T follicular helper cell (primary cell): ENCODE data around the gene ZHX3.
A peak's percentile ranks its signal among the peaks of the same experiment; 100 is the strongest.

Source experiments
- DNase-seq: peaks from one replicate; pipeline ENCODE4 v3.0.0-alpha.2; 2020; ENCODE audit warnings: low read depth

The ZHX3 gene

DNA sequence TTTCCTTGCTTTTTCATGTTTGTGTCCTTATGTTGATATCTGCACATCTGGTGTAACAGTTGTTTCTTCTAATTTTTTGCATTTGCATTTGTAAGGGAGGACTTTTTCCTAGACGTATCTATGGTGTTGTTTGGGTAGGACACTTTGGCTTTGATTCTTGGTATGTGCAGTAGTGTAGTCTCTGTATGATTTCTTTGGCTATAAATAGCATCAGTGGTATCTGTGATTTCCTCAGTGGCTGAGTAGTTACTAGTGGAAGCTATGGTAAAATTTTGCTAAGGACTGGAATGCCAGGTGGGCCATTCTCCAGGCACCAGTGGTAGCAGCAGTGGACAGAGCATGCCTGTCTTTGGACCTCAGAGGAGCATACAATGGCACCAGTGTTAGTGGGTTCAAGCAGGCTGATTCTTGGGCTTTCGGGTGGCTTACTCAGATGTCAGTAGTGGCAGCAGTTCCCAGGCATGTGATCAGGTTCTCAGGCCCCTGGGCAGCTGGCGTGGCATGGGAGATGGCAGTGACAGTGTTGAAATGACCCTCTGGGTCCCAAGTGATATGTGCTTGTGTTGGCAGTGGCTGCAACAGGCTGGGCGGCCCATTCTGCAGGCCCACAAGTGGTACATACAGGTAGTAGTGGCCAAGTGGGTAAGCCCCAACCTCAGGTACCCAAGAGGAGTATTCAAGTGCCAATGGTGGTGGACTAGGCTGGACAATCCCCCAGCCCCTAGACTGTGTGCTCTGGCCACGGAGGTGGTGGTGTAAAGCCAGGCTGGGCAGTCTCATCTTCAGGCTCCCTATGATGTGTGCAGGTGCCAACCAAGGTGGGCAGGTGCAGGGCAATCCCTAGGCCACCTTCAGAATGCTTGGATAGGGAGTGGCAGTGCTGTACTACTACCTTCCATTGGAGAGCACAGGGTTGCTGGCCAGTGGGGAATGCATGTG lies 125.7 kb downstream of the ZHX3 start:
- DNase-seq = no peak

DNA sequence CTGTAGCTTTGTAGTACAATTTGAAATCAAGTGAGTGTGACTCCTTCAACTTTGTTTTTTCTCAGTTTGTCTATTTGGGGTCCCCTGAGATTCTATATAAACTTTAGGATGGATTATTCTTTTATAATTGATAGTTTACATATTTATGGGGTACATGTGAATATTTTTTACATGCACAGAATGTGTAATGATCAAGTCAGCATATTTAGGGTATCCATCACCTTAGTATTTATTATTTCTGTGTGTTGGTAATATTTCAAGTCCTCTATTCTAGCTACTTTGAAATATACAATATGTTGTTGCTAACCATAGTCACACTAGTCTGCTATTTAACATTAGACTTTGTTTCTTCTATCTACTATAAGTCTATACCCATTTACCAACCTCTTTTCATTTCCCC lies 129.9 kb downstream of the ZHX3 start:
- DNase-seq = no peak

DNA sequence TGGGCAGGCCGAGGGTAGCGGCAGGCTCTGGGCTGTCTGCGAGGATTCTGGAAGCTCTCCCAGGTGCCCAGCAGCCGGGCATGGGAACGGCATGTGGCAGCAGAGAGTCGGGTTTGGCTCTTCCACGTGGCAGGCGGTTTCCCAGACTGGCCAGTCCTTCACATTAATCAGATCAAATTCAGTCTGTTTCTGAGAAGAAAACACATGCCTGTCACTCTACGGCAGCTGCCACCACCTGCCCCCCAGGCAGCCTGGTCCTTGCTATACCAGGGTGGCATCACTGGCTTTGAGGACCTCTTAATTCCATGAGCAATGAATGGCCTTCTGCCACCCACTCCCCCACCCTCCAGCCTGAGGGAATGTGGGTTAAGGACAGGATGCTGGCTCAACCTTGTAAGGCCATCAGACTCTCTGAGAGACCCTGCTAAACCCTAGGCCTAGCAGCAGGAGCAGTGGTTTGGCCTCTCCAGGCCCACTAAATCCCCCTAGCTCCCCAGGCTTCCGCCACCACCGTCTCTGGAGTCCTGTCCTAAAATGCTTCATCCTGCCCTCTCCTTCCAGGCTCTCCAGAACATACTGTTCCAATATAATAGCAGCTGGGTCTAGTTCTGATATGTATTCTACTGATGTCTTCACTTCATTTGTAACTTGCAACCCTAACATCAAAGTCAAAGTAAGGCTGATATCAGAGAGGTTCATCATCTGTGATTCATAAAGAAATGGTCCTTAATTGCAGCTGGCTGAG lies 132.3 kb downstream of the ZHX3 start:
- no peak for DNase-seq

DNA sequence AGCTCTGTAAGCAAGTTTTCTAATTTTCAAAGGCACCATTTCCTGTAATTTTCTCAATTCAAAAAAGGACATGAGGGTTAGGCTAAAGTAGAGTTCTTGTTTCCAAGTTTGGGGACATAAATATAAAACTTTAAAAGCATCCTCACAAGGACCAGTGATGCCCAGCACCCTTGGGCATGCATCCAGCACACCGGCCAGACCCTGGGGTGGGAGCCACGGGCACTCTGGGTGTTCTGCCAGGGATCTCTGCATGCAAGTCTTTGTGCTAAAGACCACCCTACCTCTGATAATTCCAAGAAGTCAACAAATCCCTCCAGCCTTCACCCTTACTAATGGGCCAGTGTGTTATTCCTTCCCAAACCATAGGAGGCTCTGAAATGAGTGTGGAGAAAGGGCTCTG lies 133.7 kb downstream of the ZHX3 start:
- DNase-seq = no peak

DNA sequence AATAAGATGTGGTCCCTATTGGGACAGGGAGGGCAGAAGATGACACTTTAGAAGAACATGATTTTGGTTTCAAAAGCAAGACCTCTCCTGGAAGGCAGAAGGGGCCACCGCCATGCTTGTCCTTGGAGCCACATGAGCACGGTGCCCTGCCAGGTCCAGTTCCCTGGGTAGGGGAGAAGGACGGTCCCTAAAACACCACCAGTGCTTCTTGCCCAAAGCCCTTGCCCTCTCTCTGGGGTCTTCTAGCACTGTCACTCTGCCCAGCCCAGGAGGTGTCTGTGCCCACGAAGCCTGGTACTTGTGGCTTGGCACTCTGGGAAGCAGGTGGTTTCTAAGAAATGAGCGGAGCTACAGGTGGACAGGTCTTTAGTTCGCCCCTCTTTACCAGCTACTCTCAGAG lies 134.1 kb downstream of the ZHX3 start:
- no peak for DNase-seq

DNA sequence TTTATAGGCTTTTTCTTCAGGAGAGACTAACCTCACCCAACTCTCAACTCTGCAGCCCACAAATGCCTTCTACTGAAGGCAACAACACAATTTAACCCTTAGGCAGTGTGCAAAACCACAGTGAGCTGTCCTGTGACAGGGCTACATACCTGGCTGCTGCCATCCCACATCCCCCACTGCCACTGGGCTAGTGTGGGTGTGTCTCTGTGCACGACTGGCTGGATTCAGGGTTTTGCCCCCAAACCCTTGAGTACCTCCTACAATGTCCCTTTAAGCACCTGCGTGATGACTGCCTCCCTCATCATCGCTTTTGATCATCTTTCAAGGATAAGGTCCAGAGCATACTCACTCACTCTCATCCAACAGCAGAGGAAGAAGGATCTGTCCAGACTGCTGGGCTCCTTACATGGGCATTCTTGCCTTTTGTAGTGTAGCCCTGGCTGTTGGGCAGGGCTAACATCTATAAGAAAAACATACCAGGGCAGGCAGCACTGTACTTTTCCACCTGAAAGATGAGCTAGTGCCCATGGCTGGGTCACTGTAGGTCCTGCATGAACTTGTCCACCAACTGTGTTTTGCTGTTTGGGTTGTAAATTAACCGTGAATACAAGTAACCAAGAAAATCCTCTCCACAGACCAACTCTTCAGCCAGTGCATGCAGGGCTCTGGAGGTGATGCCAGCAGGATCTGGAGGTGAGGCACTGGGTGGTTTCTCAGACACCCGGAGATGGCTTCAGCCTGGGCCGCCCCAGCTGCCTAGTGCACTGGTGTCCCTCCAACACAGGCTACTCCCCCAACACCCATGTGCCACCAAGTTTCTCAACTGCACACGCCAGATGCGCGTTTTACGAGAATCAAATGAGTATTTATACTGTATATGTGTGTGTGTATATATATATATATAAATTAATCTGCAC lies 135.0 kb downstream of the ZHX3 start:
- no peak for DNase-seq

DNA sequence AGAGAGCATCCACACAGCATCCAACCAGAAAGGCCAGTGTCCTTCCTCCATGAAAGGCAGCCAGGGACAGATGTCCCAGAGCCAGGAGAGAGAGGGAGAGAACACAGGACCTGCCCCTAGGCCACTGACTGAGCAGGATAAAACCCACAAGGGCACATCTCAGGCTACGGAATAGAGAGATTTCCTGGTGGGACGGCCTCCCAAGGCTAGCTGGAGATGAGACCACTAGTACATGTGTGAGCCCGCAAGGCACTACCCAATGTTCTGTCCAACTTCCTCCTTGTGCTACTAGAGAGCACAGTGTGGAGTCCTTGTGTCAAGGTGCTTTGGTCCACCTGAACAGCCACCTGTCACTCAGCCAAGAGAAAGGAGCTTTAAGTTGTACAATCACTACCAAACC lies 136.0 kb downstream of the ZHX3 start:
- no peak for DNase-seq

DNA sequence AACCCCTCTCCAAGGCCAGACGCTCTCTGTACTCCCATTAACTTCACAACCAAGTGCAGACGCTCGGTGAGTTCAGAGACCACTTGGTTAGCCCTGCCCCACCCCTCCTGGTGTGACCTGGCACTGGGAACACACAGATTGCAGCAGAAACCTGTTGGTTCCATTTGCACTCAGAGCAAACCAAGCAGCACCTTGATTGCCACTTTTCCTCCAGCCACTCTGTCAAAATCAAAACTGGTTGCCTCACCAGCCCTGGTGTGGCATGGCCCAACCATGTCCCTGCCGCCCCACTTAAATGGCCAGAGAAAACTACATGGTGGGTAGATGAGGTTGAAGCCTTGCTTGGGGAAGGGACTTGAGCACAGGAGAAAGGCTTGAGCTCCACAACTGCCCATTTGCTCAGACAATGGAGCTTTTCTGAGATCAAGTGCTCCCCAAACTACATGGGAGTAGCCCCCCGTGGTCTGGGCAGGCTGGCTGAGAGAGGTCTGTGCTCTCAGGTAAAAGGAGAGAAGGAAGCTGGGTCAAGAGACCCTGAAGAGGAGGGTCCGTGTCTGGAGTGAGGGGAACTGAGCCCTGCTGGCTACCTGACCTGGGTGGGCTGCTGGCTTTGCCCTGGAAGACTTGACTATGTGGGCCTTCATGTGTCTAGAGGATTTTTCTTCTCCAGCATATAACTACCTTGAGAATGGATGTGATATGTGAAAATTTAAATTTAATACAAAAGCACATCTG lies 136.8 kb downstream of the ZHX3 start:
- no peak for DNase-seq

DNA sequence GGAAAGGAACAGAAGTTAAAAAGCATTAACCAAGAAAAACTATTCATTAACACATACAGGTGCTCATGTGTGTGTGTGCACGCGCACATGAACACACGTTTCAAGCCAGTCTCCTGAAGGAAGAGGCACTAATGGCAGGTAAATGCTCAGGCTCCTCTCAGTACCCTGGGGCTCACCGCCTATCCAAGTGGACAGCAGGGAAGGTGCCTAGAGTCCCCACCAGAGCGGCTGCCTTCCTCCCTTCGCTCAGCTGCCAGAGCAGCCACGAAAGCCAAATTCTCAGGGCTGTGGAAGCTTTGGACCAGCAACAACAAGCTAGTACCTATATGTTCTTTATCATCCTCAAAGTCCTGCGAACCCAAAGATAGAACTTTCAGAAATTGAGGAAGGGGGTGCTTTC lies 137.6 kb downstream of the ZHX3 start:
- no peak for DNase-seq

DNA sequence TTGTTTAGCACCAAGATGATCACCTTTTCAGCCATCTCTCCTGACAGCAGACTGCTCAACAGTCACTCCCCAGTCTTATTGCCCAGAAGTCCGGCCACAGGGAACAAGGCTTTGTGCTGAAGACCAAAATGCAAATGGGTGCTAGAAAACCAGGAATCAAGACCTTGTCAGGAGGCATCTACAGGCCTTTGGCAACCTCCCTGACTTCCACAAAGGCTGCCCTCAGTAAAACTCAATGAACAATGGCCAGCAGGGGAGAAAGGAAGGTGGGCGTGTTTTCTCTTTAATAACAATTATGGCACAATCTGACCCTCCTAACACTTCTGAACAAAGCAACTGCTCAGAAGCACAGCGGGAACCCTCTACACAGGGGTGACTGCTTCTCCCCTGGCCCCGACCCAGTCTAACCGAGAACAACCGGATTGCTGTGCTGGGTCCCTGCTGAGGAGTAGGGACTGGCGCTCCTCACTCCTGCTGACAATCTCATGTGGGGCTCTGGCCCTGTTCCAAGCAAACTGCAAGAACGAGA lies 138.6 kb downstream of the ZHX3 start:
- no peak for DNase-seq

DNA sequence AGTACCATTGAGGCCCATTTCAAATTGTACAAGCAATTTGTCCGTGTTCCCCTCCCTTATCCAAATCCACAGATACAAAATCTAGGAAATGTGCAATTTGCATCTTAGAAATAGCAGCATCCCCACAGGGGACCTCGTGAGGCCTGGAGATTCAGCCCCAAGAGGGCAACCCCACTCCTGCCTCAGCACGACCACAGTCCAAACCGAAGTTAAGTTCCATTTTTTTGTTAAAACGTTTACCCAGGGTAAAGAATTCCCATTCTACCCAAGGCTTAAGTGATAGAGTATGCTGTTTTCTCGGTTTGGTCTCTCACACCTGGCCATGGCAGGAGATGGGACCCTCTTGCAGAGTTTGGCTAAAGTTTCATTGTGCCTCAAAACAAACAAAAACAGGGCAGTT lies 139.0 kb downstream of the ZHX3 start:
- no peak for DNase-seq

DNA sequence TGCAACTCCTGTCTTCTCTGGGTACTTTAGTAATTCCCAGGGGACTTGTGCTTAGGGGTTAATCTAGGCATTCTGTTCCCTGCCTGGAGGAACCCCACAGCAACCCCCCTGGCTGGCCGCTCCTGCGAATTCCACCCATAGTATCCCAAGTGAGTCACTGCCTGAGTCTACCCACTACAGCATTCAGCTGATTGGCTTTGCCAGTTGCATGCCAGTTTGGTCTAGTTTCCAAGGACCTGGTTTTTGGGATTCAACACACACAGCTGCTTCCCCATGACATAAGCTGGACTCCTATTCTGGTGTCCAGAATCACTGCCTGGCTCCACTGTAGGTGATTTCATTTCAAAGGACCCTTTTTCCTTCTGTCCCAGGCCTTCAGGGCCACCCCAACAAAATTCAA lies 139.9 kb downstream of the ZHX3 start:
- no peak for DNase-seq

DNA sequence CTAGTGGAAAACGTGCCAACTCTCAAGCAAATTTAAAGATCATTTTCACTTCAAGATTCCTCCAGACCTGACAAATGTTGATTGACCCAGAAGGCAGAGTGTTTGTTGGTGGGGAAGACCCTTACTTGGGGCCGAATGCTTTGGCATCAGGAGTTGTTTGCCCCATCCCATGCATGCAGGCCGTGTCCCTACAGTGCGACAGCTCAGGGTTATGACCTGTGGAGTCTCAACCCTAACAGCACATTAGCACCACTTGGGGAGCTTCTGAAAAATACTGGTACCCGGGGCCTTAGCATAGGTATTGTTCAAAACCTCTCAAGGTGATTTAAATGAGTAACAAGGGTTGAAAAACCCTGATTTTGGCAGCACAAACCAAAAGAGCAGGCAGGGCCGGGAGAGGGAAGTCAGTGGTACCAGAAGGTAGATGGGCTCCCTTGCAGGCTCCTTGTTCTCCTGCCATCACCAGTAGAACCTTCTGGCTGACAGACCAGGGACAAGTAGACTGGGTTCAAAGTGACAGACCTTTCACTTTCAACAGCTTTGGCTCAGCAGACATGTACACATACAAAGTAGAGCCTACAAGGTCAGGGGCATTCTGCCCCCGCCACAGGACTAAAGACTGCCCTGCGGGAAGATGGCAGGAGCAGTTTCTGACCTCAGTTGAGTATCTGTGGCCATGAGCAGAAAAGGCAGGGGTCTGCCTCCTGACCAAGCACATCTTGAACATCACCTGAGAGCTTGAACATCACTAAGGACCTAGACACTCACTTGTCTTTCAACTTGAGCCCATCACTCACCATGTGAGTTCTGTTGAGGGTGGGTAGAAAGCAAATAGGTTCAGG lies 140.6 kb downstream of the ZHX3 start:
- no peak for DNase-seq

DNA sequence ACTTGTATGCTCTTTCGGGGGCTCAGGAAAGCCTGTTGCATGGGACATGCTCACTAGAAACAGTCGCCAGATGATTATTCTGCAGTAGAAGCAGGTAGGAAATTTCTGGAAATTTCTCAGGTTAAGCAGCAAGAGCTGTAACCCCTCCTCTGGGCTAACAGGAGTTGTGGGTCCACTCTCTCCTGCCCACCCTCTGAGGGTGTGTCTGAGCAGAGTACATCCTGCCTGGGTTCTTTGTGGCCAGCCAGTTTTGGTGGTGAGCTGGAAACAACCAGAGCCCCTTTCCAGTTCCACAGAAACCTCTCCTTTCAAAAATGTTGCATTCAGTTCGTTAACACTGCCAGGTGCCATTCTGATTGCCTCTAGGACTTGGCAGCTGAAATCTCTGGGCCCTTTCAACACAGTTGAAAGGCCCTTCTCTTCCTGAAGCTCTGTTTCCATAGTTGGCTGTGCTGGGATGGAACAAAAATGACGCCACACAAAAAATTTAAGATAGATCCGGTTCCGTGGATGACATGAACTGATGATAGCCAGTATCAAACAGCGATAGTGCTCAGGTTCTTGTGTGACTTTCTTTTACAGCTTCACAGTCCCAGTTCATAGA lies 141.7 kb downstream of the ZHX3 start:
- DNase-seq = no peak

DNA sequence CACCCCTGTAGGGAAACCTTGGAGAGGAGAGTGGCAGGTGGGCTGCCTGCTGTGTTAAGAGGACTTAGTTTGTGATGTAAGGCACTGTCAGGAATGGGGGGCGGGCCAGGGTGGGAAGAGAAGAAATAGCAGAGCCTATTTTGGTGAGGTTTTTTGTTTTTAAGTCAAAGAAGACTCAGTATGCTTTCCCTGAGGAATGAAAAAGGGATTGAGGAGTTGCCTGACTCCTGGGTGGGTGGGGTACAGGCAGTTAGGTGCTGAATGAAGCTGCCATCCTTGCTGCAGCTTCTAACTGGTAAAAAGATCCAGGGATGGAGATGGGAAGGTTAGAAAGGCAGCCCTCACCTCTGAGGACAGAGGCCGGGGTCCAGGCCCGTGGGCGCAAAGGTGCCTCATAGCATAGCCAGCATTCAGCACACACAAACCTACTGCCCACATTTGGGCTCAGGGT lies 142.3 kb downstream of the ZHX3 start:
- DNase-seq = no peak

DNA sequence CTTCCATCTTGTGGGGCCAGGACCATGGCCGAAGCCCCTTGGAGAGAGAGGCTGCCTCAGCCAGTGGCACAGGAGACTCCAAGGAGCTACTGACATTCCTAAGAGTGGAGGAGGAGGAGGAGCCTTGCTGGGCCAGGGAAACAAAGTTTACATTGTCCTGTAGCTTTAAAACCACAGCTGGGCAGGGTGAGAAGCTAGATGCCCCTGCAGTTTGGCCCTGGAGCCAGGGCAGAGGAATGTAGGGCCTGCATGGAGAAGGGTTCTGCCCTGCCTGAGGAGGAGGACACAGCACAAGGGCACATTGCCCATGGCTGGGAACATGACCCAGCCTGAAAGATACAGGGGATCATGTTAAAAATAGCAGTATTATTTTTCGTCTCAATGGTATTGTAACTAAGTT lies 142.7 kb downstream of the ZHX3 start:
- no peak for DNase-seq

DNA sequence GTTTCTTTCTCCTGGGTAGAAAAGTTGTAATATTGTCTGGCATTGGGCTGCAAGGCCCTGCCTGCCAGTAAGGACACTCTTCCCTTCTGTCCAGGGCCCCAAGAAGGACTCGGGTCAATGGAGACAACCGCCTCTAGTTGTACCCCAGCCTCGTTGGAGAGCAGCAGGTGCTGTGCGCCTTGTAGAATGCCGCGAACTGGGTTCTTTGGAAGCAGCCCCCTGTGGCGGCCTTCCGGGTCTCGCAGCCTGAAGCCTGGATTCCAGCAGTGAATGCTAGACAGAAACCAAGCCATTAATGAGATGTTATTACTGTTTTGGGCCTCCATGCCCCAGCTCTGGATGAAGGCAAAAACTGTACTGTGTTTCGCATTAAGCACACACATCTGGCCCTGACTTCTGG lies 143.2 kb downstream of the ZHX3 start:
- DNase-seq = no peak

DNA sequence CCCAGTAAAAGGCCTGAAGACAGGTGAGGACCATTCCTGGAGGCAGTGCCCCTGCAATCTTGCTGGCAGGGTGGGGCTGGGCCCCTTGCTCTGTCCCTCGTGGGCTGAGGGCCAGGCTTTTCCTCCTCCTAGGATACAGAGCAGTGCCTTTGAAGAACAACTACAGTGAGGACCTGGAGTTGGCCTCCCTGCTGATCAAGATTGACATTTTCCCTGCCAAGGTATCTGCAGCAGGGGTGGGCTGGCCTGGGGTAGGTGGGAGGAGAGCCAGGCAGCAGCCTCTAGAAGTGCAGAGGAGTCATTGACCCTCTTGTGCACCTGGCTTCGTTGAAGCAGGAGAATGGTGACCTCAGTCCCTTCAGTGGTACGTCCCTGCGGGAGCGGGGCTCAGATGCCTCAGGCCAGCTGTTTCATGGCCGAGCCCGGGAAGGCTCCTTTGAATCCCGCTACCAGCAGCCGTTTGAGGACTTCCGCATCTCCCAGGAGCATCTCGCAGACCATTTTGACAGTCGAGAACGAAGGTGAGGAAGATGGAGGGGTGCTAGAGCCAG lies 143.7 kb downstream of the ZHX3 start:
- DNase-seq = no peak

DNA sequence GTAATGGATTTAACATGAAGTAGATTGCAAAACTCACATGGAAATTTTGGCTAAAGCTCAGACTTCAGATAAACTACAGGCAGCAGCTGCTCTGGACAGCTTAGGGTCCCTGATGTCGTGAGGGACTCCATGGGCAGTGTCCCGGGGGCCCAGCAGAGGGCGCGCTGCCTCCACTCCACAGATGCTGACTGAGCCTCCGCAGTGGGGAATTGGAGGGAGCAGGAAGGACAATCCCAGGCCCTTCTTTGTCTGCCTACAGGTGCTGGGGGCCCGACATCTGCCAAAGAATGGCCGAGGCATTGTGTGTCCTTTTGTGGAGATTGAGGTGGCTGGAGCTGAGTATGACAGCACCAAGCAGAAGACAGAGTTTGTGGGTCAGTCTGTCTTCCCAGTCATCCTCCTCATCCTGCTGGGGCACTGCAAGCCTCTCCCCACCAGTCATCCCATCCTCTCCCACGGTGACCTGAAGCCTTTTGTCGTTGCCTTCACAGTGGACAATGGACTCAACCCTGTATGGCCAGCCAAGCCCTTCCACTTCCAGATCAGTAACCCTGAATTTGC lies 144.3 kb downstream of the ZHX3 start:
- peak; percentile 47 for DNase-seq
